WTC11 (cell line): ENCODE data around the gene SCPEP1. TPM values are rescaled to one million over a fixed set of nuclear protein-coding genes. Genes with fewer than 3 reads are reported as not detected.

Experiments used
- ATAC-seq: fragments of 200-7000 bp; cut with Tn5 transposase; 2 replicates; pipeline ENCODE4 v1.10.0; 2021; ENCODE audit warnings: mild to moderate bottlenecking, moderate library complexity
- CTCF ChIA-PET: fragments of 300-600 bp; sonication (Branson Sonifier 250); formaldehyde crosslinking; loops from one replicate; lab custom pipeline; 2021; ENCODE audit warnings: antibody characterized with exemption; lab: Charles Lee
- POLR2A ChIA-PET: fragments of 350-600 bp; sonication (Branson Sonifier 250); formaldehyde crosslinking; loops from one replicate; lab custom pipeline; 2021; ENCODE audit warnings: antibody characterized with exemption; lab: Charles Lee
- DNase-seq: peaks from one replicate; pipeline ENCODE4 v3.0.0; 2021; ENCODE audit warnings: low spot score
- H3K27ac Mint-ChIP-seq: 2 replicates; pipeline ENCODE4 v1.8.0; 2021; ENCODE audit warnings: mixed read lengths
- H3K27me3 Mint-ChIP-seq: 2 replicates; pipeline ENCODE4 v1.8.0; 2021; ENCODE audit warnings: low read depth, mild to moderate bottlenecking, moderate library complexity, mixed read lengths
- H3K36me3 Mint-ChIP-seq: 2 replicates; pipeline ENCODE4 v1.8.0; 2021; ENCODE audit warnings: mixed read lengths
- H3K4me1 Mint-ChIP-seq: 2 replicates; pipeline ENCODE4 v1.8.0; 2022; ENCODE audit warnings: mixed read lengths
- H3K4me3 Mint-ChIP-seq: 2 replicates; pipeline ENCODE4 v1.8.0; 2021; ENCODE audit warnings: mild to moderate bottlenecking, moderate library complexity, mixed read lengths
- H3K9me3 Mint-ChIP-seq: 2 replicates; pipeline ENCODE4 v1.8.0; 2021; ENCODE audit warnings: mixed read lengths
- ARID4B ChIP-seq: sonication (generic); formaldehyde crosslinking; IDR thresholded peaks from 2 replicates; pipeline ENCODE4 v1.8.0; 2023; ENCODE audit warnings: missing genetic modification reagents, mild to moderate bottlenecking, borderline replicate concordance
- ATF1 ChIP-seq: sonication (generic); formaldehyde crosslinking; IDR thresholded peaks from 2 replicates; pipeline ENCODE4 v1.8.1; 2023; ENCODE audit warnings: mild to moderate bottlenecking, moderate library complexity, missing genetic modification reagents
- ATF3 ChIP-seq: sonication (generic); formaldehyde crosslinking; conservative IDR thresholded peaks from 2 replicates; pipeline ENCODE4 v1.8.1; 2022; ENCODE audit warnings: mild to moderate bottlenecking, missing genetic modification reagents
- CBFB ChIP-seq: sonication (generic); formaldehyde crosslinking; IDR thresholded peaks from 2 replicates; pipeline ENCODE4 v1.8.1; 2022; ENCODE audit warnings: mild to moderate bottlenecking, low read depth, missing genetic modification reagents
- E2F1 ChIP-seq: sonication (generic); formaldehyde crosslinking; IDR thresholded peaks from 2 replicates; pipeline ENCODE4 v1.8.0; 2022; ENCODE audit warnings: mild to moderate bottlenecking, missing genetic modification reagents
- FOXK1 ChIP-seq: sonication (generic); formaldehyde crosslinking; IDR thresholded peaks from 2 replicates; pipeline ENCODE4 v1.8.0; 2022; ENCODE audit warnings: mild to moderate bottlenecking, moderate library complexity, missing genetic modification reagents
- GRHL2 ChIP-seq: fragments of 250-450 bp; sonication (Bioruptor Pico); IDR thresholded peaks from 2 replicates; pipeline ENCODE4 v1.8.0; 2022; ENCODE audit warnings: mild to moderate bottlenecking, moderate library complexity; ENCODE audit not compliant: insufficient replicate concordance, severe bottlenecking
- HMGA2 ChIP-seq: fragments of 250-450 bp; sonication (Bioruptor Pico); IDR thresholded peaks from 2 replicates; pipeline ENCODE4 v1.4.0; 2021; ENCODE audit warnings: mild to moderate bottlenecking, moderate library complexity
- MLX ChIP-seq: sonication (generic); formaldehyde crosslinking; IDR thresholded peaks from 2 replicates; pipeline ENCODE4 v1.8.1; 2023; ENCODE audit warnings: mild to moderate bottlenecking, missing genetic modification reagents, moderate library complexity
- SMAD4 ChIP-seq: sonication (generic); formaldehyde crosslinking; IDR thresholded peaks from 2 replicates; pipeline ENCODE4 v1.8.0; 2022; ENCODE audit warnings: mild to moderate bottlenecking, missing genetic modification reagents
- TCF7 ChIP-seq: sonication (generic); formaldehyde crosslinking; IDR thresholded peaks from 2 replicates; pipeline ENCODE4 v1.8.0; 2022; ENCODE audit warnings: mild to moderate bottlenecking, low read depth, missing genetic modification reagents, moderate library complexity
- TEAD1 ChIP-seq: sonication (generic); formaldehyde crosslinking; IDR thresholded peaks from 2 replicates; pipeline ENCODE4 v1.8.0; 2022; ENCODE audit warnings: mild to moderate bottlenecking, missing genetic modification reagents
- TP53 ChIP-seq: sonication (generic); formaldehyde crosslinking; IDR thresholded peaks from 2 replicates; pipeline ENCODE4 v1.8.1; 2023; ENCODE audit warnings: mild to moderate bottlenecking, missing genetic modification reagents
- USF1 ChIP-seq: sonication (generic); formaldehyde crosslinking; IDR thresholded peaks from 2 replicates; pipeline ENCODE4 v1.8.0; 2022; ENCODE audit warnings: mild to moderate bottlenecking, missing genetic modification reagents
- USF2 ChIP-seq: sonication (generic); formaldehyde crosslinking; IDR thresholded peaks from 2 replicates; pipeline ENCODE4 v1.8.1; 2023; ENCODE audit warnings: mild to moderate bottlenecking, missing genetic modification reagents, moderate library complexity
- ZBTB21 ChIP-seq: sonication (generic); formaldehyde crosslinking; IDR thresholded peaks from 2 replicates; pipeline ENCODE4 v1.8.1; 2023; ENCODE audit warnings: mild to moderate bottlenecking, missing genetic modification reagents, borderline replicate concordance
- ZNF281 ChIP-seq: sonication (generic); formaldehyde crosslinking; IDR thresholded peaks from 2 replicates; pipeline ENCODE4 v1.8.0; 2023; ENCODE audit warnings: mild to moderate bottlenecking, missing genetic modification reagents
- ZNF425 ChIP-seq: fragments of 250-450 bp; sonication (Bioruptor Pico); conservative IDR thresholded peaks from 2 replicates; pipeline ENCODE4 v1.9.0; 2021; ENCODE audit warnings: mild to moderate bottlenecking
- ZSCAN18 ChIP-seq: fragments of 250-450 bp; sonication (Bioruptor Pico); IDR thresholded peaks from 2 replicates; pipeline ENCODE4 v2.1.2; 2022; ENCODE audit warnings: mild to moderate bottlenecking, moderate library complexity
- total RNA-seq: library from RNA; stranded (reverse); gene quantifications from 3 replicates; pipeline ENCODE4 v1.2.3, GENCODE V29; 2021

Gene SCPEP1
- total RNA-seq, 1 experiment from 2014 or later, result 49.3 TPM

GRCh38 chr17:57032343-57032742, 54.4 kb downstream of the SCPEP1 start (continued):
- TF ChIP-seq ZNF425 (CRISPR knock-in tag), result no peak
- no peak for TF ChIP-seq TEAD1
- peak; percentile 76 for TF ChIP-seq USF2 (CRISPR knock-in tag)
- peak; percentile 70 for TF ChIP-seq USF1 (CRISPR knock-in tag)
- no peak for TF ChIP-seq GRHL2 (CRISPR knock-in tag)
- TF ChIP-seq CBFB (CRISPR knock-in tag), result no peak
- no peak for TF ChIP-seq MLX (CRISPR knock-in tag)
- no peak for TF ChIP-seq ZNF281 (CRISPR knock-in tag)
- TF ChIP-seq HMGA2 (CRISPR knock-in tag), result no peak
- no peak for TF ChIP-seq ARID4B (CRISPR knock-in tag)
- TF ChIP-seq, all 79 proteins: peak for 2

- TF ChIP-seq FOXK1, result no peak
- TF ChIP-seq HMGA2 (CRISPR knock-in tag), result no peak
- no peak for TF ChIP-seq ATF3 (CRISPR knock-in tag)
- no peak for TF ChIP-seq ATF1
- no peak for TF ChIP-seq TCF7 (CRISPR knock-in tag)
- no peak for TF ChIP-seq ZBTB21 (CRISPR knock-in tag)
- TF ChIP-seq E2F1, result no peak
- TF ChIP-seq ZSCAN18 (CRISPR knock-in tag), result no peak
- no peak for TF ChIP-seq TP53 (CRISPR knock-in tag)
- TF ChIP-seq SMAD4, result no peak
- peaks cover 13% of the 10 kb centered on the region for H3K36me3 Mint-ChIP-seq
- ChIA-PET CTCF (interaction anchor here (2.3 kb wide), 1 partner anchor 23 kb away, joined by 5 read pairs; no protein-coding TSS in a partner anchor), POLR2A (no interaction called here)
- H3K9me3 Mint-ChIP-seq, result peaks cover 19% of the 10 kb centered on the region
- ATAC-seq (no peak), DNase-seq (no peak)
- peaks cover 31% of the 10 kb centered on the region for H3K4me1 Mint-ChIP-seq
- H3K4me3 Mint-ChIP-seq, result no peak overlapping the region
- peaks cover 3% of the 10 kb centered on the region for H3K27me3 Mint-ChIP-seq
- H3K27ac Mint-ChIP-seq, result peak overlapping the region; percentile 74
These were observed 55.4 kb downstream of the SCPEP1 start for GRCh38 chr17:57033296-57033695.
